NCI-H1092 treated with DMSO at 0.1 percent for 48 hours (cell line): ENCODE data around the gene TMC4.
"Not testable (repeated sequence)": the region's sequence is repeated elsewhere in the genome, so short reads cannot be mapped to it uniquely, and the experiment has no call there.

Experiments
- DNase-seq: peaks from one replicate; lab custom pipeline; 2025; lab: John Stamatoyannopoulos, UW

The TMC4 gene

DNA sequence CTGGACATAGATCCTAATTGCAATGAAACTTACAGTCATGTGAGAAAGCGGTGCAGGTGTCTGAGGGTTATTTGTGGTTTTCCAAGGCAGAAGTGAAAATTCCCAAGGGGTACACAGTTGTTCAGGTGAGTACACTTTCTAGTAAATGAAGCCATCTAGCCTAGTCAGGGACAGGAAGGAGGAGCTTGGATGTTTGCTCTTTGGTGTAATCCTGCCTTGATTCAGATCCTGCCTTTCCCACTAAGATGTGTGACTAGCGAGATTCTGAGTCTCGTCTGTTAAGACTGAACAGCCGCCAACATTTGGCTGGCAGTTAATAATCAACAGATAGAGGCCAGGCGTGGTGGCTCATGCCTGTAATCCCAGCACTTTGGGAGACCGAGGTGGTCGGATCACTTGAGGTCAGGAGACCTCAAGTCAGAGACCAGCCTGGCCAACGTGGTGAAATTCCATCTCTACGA is 30.2 kb upstream of the TMC4 start:
- no peak for DNase-seq

DNA sequence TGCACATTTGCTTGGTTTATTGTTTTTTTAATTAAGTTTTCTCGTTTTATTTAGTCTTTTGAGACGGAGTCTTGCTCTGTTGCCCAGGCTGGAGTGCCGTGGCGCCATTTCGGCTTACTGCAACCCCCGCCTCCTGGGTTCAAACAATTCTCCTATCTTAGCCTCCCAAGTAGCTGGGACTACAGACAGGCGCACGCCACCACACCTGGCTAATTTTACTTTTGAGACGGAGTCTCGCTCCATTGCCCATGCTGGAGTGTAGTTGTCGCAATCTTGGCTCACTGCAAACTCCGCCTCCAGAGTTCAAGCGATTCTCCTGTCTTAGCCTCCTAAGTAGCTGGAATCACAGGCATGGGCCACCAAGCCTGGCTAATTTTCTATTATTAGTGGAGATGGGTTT is 29.0 kb upstream of the TMC4 start:
- DNase-seq, result no peak

DNA sequence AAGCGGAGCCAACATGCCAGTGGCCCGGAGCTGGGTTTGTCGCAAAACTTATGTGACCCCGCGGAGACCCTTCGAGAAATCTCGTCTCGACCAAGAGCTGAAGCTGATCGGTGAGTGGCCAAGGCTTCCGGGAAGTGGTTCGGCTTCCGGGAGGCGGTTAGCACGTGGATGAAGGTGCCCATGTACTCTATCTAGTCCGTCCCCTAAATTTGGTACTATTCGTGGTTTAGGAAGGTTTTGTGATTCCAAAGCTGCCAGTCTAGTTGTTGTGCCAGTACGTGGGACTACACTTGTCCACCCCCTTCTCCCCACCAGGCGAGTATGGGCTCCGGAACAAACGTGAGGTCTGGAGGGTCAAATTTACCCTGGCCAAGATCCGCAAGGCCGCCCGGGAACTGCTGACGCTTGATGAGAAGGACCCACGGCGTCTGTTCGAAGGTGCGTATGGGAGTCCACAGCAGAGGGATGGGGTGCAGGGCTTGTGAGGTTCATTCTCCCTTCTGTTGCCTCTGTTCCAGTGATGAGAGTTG is 28.3 kb upstream of the TMC4 start:
- DNase-seq, result no peak

DNA sequence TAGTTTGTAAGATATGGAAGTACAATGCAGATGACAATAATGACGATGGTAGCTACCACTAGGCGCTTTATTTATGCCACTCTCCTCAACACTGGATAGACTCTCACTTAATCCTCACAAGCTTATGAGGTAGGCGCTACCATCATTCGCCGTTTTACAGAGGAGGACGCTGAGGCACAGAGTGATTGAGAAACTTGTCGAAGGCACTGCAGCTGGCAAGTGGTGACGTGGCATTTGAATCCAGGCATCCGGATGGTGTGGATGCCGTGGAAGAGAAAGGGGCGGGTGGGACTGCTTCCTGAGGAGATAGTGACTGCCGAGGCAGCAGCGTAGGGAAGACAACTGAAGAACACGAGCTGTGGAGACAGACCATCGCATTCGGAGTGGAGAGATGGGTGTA is 26.4 kb upstream of the TMC4 start:
- DNase-seq, result no peak

DNA sequence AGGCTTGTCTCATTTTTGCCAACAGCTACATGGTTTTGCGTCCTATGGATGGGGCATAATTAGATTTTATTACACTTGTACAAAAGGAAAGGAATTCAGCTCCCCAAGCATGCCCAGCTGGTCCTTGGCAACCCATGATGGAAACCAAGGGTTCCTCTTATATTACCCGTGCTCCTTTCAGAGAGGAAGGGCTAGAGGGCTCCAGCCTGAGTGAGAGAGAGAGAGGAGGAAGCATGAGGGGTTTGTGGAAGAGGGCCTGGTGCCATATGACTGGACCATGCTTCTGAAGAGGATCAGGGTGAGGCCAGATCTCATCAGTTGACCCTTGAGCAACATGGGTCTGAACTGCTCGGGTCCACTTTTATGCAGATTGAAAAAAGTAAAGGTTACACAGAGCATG is 24.2 kb upstream of the TMC4 start:
- no peak for DNase-seq

DNA sequence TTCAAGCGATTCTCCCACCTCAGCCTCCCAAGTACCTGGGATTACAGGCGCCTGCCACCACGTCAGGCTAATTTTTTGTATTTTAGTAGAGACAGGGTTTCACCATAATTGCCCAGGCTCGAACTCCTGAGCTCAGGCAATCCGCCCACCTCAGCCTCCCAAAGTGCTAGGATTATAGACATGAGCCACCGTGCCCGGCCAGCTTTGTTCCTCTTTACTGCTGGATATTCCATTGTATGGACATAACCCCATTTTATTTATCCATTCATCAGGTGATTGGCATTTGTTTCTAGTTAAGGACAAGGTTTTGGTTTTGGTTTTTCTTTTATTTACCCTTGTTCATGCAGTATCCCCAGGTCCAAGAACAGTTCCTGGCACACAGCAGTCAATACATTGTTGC is 23.6 kb upstream of the TMC4 start:
- DNase-seq, result no peak

DNA sequence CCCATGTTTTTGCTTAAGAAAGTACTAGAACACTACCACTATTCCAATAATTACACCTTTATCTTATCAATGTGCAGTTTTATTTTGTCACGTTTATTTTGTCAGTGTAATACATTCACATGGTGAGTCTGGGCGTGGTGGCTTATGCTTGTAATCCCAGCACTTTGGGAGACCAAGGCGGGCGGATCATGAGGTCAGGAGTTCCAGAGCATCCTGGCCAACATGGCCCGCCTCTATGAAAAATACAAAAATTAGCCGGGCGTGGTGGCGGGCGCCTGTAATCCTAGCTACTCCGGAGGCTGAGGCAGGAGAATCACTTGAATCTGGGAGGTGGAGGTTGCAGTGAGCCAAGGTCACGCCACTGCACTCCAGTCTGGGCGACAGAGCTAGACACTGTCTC is 21.5 kb upstream of the TMC4 start:
- not testable (repeated sequence) for DNase-seq

DNA sequence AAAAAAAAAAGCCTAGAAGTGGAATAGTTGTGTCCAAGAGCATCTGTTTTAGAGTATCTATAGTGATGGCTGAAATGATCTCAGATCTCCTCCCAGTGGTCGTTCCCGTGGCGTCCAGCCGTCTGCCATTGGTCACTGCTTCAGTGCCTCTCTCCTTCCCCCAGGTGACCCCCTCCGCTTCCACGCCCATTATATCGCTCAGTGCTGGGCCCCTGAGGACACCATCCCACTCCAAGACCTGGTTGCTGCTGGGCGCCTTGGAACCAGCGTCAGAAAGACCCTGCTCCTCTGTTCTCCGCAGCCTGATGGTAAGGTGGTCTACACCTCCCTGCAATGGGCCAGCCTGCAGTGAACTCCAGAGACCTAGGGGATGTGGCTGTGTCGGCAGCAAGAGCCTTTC is 20.1 kb upstream of the TMC4 start:
- DNase-seq, result no peak

DNA sequence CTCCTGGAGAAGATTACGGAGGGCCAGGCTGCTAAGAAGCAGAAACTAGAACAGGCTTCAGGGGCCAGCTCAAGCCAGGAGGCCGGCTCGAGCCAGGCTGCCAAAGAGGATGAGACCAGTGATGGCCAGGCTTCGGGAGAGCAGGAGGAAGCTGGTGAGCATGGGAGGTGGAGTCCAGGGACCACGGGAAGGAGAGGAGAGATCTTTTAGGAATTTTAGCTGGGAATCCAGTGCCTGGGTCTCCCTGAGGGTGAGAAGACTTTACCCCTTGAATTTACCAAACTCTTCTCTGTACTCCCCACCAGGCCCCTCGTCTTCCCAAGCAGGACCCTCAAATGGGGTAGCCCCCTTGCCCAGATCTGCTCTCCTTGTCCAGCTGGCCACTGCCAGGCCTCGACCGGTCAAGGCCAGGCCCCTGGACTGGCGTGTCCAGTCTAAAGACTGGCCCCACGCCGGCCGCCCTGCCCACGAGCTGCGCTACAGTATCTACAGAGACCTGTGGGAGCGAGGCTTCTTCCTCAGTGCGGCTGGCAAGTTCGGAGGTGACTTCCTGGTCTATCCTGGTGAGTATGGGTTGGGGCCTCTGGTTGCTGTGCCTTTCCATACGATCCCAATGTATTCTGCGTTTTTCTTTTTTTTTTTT is 19.0 kb upstream of the TMC4 start:
- DNase-seq, result no peak

DNA sequence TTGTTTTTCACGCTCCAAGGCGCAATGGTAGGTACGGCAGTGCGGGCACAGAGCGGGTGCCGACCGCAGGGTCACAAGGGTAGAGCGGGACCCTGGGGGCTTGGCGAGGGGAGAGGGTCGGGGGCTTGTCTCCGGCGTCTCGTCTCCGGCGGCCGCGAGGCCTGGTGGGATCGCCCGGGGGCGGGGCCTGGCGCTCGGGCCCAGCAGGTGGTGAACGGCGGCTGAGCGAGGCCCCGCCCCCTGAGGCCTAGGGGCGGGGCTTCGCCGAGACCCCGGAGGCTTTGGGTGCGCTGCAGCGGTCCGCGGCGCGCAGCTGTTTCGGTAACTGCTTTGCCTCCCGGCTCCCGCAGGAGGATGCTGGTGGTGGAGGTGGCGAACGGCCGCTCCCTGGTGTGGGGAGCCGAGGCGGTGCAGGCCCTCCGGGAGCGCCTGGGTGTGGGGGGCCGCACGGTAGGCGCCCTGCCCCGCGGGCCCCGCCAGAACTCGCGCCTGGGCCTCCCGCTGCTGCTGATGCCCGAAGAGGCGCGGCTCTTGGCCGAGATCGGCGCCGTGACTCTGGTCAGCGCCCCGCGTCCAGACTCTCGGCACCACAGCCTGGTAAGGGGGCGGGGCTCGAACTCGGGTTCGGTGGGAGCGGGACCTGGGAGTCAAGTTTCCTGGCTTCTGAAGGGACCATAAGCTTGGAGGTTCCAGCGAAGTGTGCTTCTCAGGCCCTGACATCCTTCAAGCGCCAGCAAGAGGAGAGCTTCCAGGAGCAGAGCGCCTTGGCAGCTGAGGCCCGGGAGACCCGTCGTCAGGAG is 18.3 kb upstream of the TMC4 start, which contains the start of gene TSEN34:
Gene TSEN34 (plus strand): TSS at position 298 of the 800 bp plus-strand sequence. CDS start 57 bp downstream, at position 355.
- DNase-seq, result peak; percentile 83

DNA sequence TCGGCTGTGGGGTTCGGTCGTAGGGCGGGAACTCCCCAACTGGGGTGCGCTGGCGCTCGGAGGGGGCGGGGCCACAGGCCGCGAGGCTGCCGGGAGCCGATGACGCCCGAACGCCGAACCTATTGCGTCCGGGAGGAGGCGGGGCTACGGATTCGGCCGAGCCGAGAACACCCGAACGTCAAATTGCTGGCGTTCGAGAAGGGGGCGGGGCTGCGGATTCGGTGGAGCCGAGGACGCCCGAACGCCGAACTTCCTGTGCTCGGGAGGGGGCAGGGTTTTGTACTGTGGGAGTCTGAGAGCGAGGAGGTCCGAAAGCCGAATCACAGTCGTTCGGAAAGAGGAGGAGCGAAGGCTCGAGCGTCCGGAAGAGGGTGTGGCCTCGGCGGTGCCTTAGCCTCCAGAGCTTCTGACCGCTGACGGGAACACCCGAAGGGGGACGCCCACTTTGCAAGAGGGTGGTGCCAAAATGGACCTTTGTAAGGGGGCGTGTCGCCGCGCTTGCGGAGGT is 17.6 kb upstream of the TMC4 start:
- DNase-seq, result peak; percentile 97

DNA sequence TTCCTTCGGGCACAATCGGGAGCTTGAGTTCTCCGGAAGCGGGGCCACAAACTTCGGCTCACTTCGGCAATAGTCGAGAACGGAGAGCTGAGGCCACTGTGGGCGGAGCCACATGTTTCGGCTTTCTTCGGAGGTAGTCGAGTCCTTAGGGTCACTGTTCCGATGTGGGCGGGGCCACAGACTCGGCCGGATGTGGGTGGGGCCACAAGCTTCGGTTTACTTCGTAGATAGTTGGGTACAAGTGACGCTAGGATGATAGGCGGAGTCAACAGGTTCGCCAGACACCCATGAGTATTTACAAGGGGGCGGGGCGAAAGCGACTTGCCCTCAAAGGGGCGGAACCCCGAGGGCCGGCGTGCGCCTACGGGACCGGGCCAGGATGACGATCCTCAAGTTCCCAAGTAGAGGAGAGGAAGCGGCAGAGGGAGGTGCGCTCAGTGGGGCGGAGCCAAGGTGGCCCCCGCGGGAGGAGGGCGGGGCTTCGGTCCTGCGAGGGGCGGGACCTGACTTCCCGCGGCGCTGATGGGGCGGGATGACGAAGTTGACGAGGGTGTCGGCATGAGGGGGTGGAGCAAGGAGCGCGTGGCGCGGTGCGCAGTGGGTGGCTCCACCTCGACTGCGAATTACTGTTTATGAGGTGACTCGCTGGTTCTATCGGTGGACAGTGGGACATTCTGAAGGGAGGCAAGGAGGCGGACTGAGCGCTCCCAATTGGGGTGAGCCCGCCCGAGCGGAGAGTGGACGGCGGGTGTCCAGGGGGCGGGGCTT is 17.0 kb upstream of the TMC4 start:
- peak; percentile 98 for DNase-seq

DNA sequence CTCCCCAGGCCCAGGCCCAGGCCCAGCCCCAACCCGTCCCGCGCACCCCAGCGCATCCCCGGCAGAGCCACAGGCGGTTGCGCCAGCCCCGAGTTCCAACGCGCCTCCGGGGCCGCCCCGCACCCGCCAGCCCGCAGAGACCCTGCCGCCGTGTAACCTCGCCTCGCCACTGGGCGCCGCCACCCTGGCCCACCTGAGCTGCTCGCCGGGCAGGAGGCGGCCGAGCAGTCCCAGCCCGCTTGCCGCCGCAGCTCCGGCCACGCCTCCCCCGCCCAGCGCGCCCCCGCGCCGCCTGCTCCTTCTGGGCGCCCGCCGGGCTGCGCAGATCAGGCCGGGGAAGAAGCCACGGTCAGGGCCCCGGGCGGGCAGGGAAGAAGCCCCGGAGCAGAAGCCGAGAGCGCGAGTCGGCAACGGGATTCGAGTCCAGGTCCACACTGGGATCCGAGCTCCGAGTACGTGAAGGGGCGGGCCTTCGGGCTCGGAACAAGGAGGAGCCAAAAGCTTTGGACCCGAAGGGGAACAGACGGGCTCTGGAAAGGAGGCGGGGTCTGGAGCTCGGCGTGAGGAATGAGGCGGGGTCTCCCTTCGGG is 16.3 kb upstream of the TMC4 start, which contains the start of gene MBOAT7:
Gene MBOAT7 (minus strand): TSS at position 436 of the 590 bp plus-strand sequence. CDS start 1,072 bp downstream, outside the sequence.
- DNase-seq, result no peak

DNA sequence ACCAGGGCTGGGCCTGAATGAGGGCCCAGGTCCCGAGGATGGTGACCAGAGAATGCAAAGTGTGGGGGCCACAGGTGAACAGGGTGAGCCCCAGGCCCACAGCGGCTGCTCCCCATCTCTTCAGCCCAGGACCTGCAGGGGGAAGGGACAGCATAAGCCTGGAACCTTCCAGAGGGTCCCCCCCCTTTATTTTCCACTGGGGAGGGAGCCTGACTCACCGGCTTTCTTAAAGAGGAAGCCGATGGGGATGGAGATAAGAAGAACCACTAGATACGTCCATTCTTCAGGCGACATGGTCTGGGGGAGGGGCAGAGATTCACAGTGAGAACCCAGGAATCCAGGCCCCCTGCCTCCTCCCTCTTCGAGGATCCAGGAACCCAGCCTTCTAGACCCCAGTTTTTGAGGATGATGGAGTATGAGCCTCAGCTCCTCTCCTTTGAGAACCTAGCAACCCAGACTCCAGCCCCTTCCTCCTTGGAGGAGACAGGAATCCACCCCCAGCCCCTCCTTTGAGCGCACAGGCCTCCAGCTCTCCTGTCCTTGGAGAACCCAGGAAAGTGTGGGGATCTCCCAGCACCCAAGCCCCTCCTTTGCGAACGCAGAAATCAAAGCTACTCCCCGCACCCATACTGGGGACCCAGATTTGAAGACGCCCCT is 15.4 kb upstream of the TMC4 start:
- no peak for DNase-seq

DNA sequence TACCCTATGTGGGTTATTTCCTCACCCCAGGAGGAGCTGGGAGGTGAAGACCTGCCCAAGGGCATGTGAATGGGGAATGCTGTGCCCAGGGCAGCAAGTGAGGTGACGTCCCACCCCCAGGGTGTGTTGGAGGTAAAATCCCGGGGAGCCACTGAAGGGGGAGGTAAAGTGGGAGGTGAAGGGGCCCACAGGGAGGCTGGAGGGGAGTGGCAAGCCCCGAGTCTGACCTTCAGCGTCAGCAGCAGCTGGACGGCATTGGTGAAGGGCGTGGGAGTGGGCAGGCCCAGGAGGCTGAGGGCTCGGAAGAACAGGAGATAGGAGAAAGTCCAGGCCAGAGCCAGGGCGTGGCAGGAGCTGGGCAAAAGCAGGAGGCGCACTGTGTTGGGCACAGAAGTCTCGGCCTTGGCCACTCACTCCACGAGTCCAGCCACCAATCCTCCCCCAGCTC is 14.0 kb upstream of the TMC4 start:
- DNase-seq, result no peak

DNA sequence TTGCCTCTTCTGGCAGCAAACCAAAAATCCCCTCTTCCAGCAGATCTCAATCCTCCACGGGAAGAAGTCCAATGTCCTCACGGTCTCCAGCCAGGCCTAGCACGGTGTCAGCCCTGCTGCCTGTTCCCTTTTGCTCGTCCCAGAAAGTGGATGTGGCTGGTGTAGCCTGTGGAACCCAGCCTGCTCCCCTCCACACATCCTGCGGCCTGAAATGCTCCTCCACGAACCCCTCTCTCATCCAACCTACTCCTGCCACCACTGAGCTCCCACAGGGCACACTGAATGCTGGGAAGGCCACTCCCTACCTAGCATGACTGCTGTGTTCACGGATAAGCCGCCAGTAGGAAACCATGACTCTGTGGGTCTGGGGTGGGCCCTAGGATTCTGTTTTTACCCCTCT is 13.4 kb upstream of the TMC4 start:
- DNase-seq, result no peak

DNA sequence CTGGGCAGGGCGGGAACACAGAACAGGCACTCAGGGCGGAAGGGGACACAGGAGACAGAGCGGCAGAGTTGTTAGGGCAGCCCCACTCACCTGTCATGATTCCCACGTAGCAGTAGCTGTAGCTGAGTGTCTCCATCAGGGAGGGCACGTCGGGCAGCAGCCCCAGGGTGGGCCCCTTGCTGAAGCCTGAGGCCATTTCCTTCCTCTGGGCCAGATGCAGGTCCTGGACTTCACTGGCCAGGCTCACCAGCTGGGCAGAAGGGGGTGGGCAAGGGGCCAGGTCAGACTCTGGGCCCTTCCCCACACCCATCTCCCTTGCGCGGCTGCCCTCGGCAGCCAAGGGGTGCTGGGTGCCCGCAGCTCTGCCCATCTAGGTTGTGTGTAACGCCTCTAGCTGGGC is 10.5 kb upstream of the TMC4 start:
- DNase-seq, result no peak

DNA sequence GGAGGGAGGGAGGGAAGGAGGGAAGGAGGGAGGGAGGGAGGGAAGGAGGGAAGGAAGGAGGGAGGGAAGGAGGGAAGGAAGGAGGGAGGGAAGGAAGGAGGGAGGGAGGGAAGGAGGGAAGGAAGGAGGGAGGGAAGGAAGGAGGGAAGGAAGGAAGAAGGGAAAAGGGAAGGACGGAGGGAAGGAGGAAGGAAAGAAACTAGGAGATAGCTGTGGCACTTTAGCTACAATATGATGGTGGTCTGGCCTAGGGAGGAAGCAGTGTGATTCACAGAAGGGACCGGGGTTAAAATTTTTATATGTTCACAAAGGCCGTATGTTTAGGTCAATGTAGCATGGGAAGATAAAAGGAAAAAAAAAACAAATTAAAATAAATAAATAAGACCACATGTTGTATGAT is 8.9 kb upstream of the TMC4 start:
- DNase-seq, result not testable (repeated sequence)

DNA sequence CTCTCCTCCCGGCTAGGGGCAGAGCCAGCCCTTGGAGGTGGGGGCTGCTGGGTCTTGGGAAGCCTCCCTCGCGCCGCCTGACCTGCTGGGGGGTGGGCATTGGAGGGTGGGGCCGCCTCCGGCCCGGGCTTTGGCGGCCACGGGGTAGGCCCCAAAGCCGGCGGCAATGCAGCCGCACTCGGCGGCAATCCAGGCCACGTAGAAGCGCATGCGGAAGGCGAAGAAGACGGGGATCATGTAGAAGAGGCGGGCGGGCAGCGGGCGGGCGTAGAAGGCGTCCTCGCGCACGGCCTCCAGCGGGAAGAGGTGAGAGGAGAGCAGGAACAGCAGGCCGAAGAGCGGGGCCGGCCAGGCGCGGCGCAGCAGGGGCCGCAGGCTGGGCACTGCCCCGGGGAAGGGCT is 7.7 kb upstream of the TMC4 start:
- no peak for DNase-seq

DNA sequence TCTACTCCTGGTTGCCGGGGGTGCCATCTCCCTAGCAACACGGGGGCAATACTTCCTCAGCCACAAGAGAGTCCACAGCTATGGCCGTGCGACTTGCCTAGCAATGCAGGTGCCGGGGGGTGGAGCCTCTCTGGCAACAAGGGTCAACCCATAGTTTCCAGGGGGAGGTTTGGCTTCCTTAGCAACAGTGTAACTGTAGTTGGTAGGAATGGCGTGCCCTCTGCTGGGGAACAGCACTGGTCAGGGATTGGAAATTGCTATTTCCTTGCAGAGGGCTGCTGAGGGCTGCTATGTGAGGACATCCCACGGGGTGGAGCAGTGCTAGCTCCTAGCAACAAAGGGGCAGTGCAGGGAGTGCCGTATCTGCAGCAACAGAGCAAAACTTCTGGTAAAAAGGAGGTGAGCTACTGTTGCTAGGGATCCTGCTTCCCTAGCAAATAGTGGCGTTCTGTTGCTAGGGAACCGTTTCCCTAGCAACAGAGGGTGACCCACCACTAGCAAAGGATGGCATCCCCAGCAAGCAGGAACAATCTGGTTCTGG is 7.0 kb upstream of the TMC4 start:
- DNase-seq, result no peak
